Neural cell (in vitro differentiated cells): Measurements from ENCODE around the gene CHI3L1.

Source experiments
- EP300 ChIP-seq: fragments of 450-650 bp; conservative IDR thresholded peaks from 2 replicates; pipeline ENCODE4 v1.6.1; 2014; ENCODE audit warnings: antibody characterized with exemption, mild to moderate bottlenecking, moderate library complexity; ENCODE audit not compliant: poor library complexity, severe bottlenecking
- EZH2 ChIP-seq: fragments of 200-600, 300-800 bp; shearing (Covaris generic), sonication (generic); IDR thresholded peaks from 2 replicates; pipeline ENCODE4 v1.6.1; 2014; ENCODE audit warnings: antibody characterized with exemption, low read length, borderline replicate concordance, mild to moderate bottlenecking; ENCODE audit not compliant: insufficient read depth, poor library complexity, severe bottlenecking
- MXI1 ChIP-seq: fragments of 450-650 bp; conservative IDR thresholded peaks from 2 replicates; pipeline ENCODE4 v1.6.1; 2014; ENCODE audit warnings: antibody characterized with exemption, mild to moderate bottlenecking; ENCODE audit not compliant: poor library complexity, severe bottlenecking
- POLR2AphosphoS5 ChIP-seq: IDR thresholded peaks from 2 replicates; pipeline ENCODE4 v1.6.1; 2012
- RAD21 ChIP-seq: fragments of 450-650 bp; conservative IDR thresholded peaks from 2 replicates; pipeline ENCODE4 v1.6.1; 2014; ENCODE audit warnings: antibody characterized with exemption, mild to moderate bottlenecking, moderate library complexity
- TAF1 ChIP-seq: IDR thresholded peaks from 2 replicates; pipeline ENCODE4 v1.6.1; 2012; ENCODE audit warnings: low read depth
- TF ChIP-seq, protein P1 (sequence below): fragments of 450-650 bp; IDR thresholded peaks from 2 replicates; pipeline ENCODE4 v1.5.1; 2014; ENCODE audit warnings: antibody characterized with exemption, mild to moderate bottlenecking, moderate library complexity; ENCODE audit not compliant: poor library complexity, severe bottlenecking
- TF ChIP-seq, protein P2 (sequence below): IDR thresholded peaks from 2 replicates; pipeline ENCODE4 v1.6.1; 2012; ENCODE audit warnings: borderline replicate concordance

- TF ChIP-seq, protein P1, sequence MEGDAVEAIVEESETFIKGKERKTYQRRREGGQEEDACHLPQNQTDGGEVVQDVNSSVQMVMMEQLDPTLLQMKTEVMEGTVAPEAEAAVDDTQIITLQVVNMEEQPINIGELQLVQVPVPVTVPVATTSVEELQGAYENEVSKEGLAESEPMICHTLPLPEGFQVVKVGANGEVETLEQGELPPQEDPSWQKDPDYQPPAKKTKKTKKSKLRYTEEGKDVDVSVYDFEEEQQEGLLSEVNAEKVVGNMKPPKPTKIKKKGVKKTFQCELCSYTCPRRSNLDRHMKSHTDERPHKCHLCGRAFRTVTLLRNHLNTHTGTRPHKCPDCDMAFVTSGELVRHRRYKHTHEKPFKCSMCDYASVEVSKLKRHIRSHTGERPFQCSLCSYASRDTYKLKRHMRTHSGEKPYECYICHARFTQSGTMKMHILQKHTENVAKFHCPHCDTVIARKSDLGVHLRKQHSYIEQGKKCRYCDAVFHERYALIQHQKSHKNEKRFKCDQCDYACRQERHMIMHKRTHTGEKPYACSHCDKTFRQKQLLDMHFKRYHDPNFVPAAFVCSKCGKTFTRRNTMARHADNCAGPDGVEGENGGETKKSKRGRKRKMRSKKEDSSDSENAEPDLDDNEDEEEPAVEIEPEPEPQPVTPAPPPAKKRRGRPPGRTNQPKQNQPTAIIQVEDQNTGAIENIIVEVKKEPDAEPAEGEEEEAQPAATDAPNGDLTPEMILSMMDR: no peak
- no peak for TF ChIP-seq EZH2
- no peak for TF ChIP-seq EP300
- no peak for TF ChIP-seq POLR2AphosphoS5
- no peak for TF ChIP-seq RAD21
- TF ChIP-seq TAF1: no peak
- TF ChIP-seq MXI1: no peak
- TF ChIP-seq, protein P2, sequence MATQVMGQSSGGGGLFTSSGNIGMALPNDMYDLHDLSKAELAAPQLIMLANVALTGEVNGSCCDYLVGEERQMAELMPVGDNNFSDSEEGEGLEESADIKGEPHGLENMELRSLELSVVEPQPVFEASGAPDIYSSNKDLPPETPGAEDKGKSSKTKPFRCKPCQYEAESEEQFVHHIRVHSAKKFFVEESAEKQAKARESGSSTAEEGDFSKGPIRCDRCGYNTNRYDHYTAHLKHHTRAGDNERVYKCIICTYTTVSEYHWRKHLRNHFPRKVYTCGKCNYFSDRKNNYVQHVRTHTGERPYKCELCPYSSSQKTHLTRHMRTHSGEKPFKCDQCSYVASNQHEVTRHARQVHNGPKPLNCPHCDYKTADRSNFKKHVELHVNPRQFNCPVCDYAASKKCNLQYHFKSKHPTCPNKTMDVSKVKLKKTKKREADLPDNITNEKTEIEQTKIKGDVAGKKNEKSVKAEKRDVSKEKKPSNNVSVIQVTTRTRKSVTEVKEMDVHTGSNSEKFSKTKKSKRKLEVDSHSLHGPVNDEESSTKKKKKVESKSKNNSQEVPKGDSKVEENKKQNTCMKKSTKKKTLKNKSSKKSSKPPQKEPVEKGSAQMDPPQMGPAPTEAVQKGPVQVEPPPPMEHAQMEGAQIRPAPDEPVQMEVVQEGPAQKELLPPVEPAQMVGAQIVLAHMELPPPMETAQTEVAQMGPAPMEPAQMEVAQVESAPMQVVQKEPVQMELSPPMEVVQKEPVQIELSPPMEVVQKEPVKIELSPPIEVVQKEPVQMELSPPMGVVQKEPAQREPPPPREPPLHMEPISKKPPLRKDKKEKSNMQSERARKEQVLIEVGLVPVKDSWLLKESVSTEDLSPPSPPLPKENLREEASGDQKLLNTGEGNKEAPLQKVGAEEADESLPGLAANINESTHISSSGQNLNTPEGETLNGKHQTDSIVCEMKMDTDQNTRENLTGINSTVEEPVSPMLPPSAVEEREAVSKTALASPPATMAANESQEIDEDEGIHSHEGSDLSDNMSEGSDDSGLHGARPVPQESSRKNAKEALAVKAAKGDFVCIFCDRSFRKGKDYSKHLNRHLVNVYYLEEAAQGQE: no peak
Observed at GRCh38 chr1:203172184-203173010, 14.1 kb downstream of the CHI3L1 start.
